ENCODE data around the gene HGFAC.

Gene HGFAC

GRCh38 chr4:3461515-3462291 lies 19.9 kb downstream of the HGFAC start:
- no peak overlapping the region for H3K4me3 ChIP-seq (ENCODE audit: low read depth, low read length)
- no peak for TF ChIP-seq CTCF (IDR thresholded peaks at IDR 0.05; ENCODE audit: low read depth, low read length)

GRCh38 chr4:3462321-3462789 lies 20.6 kb downstream of the HGFAC start:
- no peak for TF ChIP-seq CTCF (IDR thresholded peaks at IDR 0.05; ENCODE audit: low read depth, low read length)
- H3K4me3 ChIP-seq (ENCODE audit: low read depth, low read length) = no peak overlapping the region

- no peak for TF ChIP-seq CTCF (IDR thresholded peaks at IDR 0.05; ENCODE audit: low read depth, low read length)
- no peak within 1 kb of the TSS for H3K4me3 ChIP-seq (ENCODE audit: low read depth, low read length)
These were observed 21.1 kb downstream of the HGFAC start, which contains the start of gene DOK7 for GRCh38 chr4:3462790-3463415. DOK7 (plus strand) TSS chr4:3463306; CDS start chr4:3463376, 70 bp downstream.

- no peak for TF ChIP-seq CTCF (IDR thresholded peaks at IDR 0.05; ENCODE audit: low read depth, low read length)
- H3K4me3 ChIP-seq (ENCODE audit: low read depth, low read length) = no peak overlapping the region
These were observed 22.0 kb downstream of the HGFAC start for GRCh38 chr4:3463556-3464348.

- no peak overlapping the region for H3K4me3 ChIP-seq (ENCODE audit: low read depth, low read length)
- no peak for TF ChIP-seq CTCF (IDR thresholded peaks at IDR 0.05; ENCODE audit: low read depth, low read length)
These were observed 22.7 kb downstream of the HGFAC start for GRCh38 chr4:3464349-3464905.

GRCh38 chr4:3464911-3465697 lies 23.3 kb downstream of the HGFAC start:
- TF ChIP-seq CTCF (IDR thresholded peaks at IDR 0.05; ENCODE audit: low read depth, low read length) = no peak
- no peak overlapping the region for H3K4me3 ChIP-seq (ENCODE audit: low read depth, low read length)

Data from WI38 (cell line).